ENCODE results near the gene FHOD1.

Gene FHOD1

GRCh38 chr16:67230809-67231660 lies 16.2 kb downstream of the FHOD1 start:
- DNase-seq: no peak

DNA sequence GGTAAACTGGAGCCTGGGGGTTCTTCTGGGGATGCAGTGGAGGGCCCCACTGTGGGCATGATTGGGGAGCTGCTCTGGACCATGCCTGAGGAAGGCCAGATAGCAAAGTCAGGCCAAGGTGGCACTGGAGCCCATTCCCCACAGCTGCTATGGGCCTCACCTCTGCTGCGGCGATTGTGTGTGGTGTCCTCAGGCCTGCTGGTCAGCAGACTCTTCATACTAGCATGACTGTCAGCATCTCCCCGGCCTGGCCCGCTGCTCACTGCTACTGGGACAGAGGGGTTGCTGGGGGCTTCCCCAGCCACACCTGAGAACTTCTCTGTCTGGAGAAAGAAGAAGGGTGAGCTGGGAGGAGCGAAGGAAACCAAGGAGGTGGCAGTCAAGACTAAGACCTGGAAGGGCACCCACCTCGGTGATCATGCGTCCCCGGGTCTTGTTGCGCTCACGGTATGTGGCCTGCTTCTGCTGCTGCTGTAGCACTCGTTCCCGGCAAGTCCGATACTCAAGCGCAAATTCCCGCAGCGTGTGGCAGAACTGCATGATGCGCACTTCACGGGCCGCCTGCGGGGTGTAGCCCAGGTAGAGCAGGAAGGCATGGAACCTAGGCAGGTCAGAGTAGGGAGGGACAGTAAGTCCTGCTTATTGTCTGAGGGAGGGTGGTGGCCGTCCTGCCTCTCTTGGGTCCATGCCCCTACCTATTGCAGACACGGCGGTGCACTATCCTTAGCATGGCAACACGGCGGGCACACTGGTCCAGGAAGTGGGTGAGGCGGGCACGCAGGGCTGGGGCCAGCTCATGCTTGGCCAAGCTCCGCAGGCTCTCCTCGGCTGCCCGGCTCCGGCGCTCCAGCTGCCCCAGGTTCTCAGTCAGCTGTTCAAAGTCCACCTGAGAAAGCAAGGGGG lies 17.1 kb downstream of the FHOD1 start:
- DNase-seq: no peak

GRCh38 chr16:67228905-67229304 lies 18.4 kb downstream of the FHOD1 start:
- DNase-seq: no peak

GRCh38 chr16:67228034-67228785 lies 19.1 kb downstream of the FHOD1 start:
- no peak for DNase-seq

- DNase-seq: no peak
Measured at GRCh38 chr16:67227567-67227921, 19.7 kb downstream of the FHOD1 start.

DNA sequence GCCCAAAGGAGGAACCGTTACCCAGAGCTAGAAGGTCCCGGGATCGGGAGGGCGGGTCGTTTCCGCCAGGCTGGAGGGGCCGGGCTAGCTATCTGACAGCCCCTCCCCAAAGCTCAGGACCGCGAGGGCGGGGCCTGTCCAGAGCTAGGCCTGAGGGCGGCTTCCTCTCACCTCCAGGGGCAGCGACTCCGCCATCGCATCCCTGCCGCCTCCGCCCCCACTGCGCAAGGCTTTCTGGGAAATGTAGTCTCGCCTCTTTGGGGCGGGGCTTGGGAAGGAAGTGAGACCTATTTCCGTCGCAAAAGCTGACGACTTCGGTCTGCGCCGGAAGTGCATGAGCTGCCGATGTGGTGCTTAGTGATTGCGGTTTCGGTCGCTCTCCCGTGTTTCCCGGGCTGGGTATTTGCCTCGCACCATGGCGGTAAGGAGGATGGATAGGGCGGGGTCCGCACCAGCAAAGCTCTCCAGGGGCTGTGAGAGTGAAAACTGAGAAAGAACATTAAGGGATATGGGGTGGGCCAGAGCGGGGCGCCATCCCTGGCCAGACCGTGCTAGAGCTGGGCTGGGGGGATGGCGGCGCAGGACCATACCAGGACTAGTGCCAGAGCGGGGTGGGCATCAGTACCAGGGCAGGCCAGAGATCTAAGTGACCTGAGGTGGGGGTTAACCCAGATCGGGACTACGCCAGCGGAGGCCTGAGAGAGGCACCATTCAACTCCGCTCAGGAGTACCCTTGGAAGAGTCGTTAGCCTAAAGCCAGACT lies 20.3 kb downstream of the FHOD1 start, which contains the start of gene TMEM208:
TMEM208 (plus strand) TSS at position 327 of the 763 bp plus-strand sequence; CDS start at position 416, 89 bp downstream.
- DNase-seq: peak; percentile 99

DNA sequence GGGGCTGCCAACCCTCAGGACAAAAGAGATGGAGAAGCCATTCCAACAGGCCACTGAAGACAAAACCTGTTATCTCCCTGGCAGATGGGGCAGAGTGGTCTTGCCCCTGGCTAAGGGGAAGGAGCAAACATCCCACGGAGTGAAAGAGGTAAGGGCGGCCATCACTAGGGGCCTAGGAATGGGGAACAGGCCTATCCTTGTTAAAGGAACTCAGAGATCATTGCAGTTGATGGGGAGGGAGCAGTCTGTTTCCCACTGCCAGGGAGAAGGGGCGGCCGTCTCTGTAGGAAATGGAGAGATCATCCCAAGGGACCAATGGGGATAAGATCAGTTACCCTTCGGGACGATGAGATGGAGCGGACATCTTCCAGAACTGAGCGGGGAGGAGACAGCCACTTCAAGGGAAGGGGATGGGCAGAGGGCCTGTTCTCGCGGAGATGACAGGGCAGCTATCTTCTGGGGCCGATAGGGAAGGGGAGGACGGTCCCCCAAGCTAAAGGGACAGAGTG lies 20.9 kb downstream of the FHOD1 start:
- DNase-seq: no peak

- DNase-seq: no peak
Measured at GRCh38 chr16:67223992-67224391, 23.3 kb downstream of the FHOD1 start.

GRCh38 chr16:67216612-67217490 lies 30.4 kb downstream of the FHOD1 start:
- no peak for DNase-seq

GRCh38 chr16:67215706-67216105 lies 31.6 kb downstream of the FHOD1 start:
- DNase-seq: no peak

DNA sequence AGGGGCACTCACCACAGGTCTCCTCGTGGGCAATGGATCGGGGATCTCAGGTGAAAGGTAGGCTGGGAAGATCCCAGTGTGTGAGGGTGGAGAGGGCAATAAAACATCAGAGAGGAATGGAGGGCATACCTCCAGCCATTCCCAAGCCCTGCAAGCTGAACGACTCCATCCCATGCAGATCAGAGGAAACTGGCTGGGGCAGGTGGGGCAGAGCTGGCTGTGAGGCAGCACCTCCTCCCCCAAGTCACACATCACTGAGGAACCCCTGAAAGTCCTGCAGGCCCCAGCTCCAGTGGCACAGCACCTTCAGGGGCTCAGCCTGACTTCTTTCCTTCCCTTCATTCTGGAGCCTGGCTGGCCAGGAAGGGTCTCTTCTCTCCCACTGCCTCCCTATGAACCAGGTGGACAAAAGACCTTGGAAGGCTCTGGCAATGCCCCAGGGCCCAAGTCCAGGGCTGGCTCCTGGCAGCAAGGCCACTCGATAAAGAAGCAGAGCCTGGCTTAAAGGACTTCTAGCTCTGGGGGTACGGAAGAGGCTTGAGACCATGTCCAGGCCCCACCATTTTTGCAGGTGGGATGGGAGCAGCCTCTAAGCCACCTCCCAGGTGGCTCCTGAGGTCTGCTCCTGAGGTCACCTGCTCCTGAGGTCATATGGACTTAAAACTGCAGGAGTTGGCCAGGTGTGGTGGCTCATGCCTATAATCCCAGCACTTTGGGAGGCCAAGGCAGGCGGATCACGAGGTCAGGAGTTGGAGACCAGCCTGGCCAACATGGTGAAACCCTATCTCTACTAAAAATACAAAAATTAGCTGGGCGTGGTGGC lies 33.9 kb downstream of the FHOD1 start:
- no peak for DNase-seq

- DNase-seq: no peak
Measured at GRCh38 chr16:67212766-67213165, 34.5 kb downstream of the FHOD1 start.

- no peak for DNase-seq
Measured at GRCh38 chr16:67211674-67212073, 35.6 kb downstream of the FHOD1 start.

GRCh38 chr16:67210069-67210937 lies 37.0 kb downstream of the FHOD1 start:
- no peak for DNase-seq

DNA sequence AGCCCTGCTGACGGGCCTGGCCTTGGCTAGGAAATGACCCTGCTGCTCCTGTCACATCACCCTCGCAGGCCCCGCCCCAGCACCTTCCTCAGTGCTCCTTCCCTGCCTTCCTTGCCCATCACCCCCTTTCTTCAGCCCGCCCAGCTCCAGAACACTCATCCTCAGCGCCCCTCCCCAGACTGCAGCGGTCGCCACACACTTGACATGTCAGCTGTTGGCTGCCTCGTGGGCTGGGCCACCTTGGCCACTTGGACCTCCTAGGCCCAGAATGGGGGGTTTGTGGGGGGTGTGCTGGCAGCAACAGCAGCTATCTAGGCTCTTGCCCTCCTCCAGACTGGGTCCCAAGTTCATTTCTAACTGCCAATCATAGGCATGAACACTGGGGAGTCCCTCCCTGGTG lies 37.7 kb downstream of the FHOD1 start:
- DNase-seq: no peak

DNA sequence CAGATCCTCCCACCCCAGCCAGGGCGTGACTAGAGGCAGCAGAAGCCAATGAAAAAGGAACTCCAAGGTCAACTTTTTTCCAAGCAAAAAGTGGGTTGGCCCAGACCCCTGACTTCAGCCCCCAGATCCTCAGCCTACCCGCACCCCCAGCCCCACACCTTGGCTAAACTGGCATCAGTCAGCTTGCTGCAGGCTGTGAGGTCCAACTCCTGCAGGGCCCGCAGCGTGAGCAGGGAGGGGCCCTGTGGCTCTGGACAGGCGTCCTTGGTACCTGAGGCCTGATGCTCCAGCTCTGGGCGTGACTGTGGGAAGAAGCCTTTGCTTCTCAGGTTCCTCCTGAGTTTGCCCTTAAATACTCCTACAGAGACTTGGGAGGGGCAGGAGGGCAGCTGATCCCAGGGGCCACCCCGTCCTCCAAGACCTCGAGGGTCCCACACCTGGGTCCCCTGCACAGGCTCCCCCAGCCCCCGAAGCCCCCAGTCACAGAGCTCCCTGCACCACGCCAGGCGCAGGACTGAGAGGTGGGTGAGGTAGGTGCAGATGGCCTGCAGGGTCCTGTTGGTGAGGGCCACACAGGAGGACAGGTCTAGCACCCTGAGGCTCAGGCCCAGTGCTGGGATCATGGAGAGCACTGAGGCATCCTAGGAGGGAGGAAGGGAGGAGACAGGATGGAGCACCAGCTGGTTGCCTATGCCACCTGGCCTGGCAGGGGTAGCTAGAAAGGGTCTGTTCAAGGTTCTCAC lies 39.0 kb downstream of the FHOD1 start:
- no peak for DNase-seq

DNA sequence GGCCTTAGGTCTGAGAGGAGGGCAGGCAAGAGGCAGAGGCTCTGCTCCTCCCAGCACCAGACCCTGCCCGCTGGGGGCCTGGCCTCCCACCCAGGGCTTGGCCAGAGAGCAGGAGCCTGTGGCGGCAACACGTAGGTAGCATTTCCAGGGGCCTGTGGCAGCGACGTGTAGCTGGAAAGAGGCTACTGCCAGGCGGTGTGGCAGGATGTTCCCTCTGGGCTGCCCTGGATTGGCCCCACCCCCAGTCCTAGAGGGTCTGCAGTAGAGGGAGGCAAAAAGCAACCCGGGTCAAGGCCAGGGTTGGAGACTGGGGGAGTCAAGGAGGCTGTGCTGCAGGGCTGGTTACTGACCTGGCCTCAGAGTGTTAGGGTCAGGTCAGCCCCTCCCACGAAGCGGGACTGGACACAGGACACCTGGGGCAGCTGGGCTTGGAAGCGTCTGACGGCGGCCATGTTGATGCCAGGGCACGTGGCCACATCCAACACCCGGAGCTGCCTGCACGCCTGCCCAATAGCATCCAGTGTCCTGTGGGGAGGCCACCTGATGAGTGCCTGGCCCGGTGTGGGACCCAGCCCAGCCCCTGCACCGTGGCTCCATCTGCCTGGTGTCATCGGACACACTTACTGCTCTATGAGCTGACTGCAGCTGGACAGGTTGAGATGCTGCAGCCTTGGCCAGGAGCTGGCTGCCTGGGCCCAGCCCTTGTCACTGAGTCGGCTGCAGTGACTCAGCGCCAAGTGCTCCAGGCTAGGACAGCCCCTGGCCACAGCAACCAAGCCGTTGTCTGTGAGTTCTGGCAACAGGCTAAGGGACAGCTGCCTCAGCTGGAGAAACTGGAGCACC lies 39.8 kb downstream of the FHOD1 start:
- no peak for DNase-seq

Measured in activated CD4-positive, alpha-beta T cell treated with anti-CD3 and anti-CD28 coated beads, Interleukin-2, amount 50 U/mL, for 48 hours (primary cell).